ENCODE measurements around the gene PGBD2.

DNA sequence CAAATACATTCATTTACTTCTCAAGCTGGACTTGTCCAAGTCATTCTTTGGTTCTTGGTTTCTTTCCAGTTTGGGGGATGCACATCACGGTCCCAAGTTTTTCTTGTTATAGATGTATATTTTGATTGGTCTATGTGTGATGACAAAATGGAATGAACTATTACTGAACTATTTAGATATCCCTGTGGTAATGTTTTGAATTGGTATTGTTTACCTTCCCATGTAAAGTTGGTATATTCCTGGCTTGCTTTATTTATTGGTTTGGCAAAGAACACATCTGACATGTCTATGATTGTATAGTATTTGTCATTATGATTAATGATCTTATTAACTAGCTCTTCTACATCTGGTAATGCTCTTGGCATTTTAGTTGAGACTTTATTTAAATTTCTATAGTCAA is 24.8 kb upstream of the PGBD2 start:
- TF ChIP-seq, protein P1, sequence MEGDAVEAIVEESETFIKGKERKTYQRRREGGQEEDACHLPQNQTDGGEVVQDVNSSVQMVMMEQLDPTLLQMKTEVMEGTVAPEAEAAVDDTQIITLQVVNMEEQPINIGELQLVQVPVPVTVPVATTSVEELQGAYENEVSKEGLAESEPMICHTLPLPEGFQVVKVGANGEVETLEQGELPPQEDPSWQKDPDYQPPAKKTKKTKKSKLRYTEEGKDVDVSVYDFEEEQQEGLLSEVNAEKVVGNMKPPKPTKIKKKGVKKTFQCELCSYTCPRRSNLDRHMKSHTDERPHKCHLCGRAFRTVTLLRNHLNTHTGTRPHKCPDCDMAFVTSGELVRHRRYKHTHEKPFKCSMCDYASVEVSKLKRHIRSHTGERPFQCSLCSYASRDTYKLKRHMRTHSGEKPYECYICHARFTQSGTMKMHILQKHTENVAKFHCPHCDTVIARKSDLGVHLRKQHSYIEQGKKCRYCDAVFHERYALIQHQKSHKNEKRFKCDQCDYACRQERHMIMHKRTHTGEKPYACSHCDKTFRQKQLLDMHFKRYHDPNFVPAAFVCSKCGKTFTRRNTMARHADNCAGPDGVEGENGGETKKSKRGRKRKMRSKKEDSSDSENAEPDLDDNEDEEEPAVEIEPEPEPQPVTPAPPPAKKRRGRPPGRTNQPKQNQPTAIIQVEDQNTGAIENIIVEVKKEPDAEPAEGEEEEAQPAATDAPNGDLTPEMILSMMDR (IDR thresholded peaks at IDR 0.05): no peak
- TF ChIP-seq POLR2A (IDR thresholded peaks at IDR 0.05) (no peak), EP300 (IDR thresholded peaks at IDR 0.05; ENCODE audit: low read depth) (no peak), POLR2AphosphoS5 (IDR thresholded peaks at IDR 0.05) (no peak)
